Measurements from ENCODE around the gene RETN.

RETN gene

GRCh38 chr19:7685546-7686445 lies 16.9 kb downstream of the RETN start:
- no peak for DNase-seq

DNA sequence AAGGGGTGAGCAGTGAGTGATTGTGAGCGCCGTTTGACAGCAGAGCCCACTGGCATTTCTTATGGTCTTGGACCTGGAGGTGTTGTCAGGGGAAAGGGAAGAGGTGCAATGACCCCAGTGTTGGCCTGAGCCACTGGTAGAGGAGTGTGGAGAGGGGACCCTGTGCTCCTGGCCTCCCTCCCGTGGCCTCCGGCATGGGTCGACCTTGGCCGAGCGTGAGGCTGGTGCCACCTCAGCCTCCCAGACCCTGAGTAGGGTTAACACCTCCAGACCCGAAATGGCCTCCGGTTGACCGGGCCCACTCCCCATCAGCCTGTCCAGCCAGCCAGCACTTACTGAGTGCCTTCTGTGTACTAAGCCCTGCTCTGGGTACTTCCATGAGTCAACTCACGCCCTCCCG lies 18.3 kb downstream of the RETN start:
- DNase-seq = no peak

GRCh38 chr19:7689165-7689564 lies 20.3 kb downstream of the RETN start:
- no peak for DNase-seq

DNA sequence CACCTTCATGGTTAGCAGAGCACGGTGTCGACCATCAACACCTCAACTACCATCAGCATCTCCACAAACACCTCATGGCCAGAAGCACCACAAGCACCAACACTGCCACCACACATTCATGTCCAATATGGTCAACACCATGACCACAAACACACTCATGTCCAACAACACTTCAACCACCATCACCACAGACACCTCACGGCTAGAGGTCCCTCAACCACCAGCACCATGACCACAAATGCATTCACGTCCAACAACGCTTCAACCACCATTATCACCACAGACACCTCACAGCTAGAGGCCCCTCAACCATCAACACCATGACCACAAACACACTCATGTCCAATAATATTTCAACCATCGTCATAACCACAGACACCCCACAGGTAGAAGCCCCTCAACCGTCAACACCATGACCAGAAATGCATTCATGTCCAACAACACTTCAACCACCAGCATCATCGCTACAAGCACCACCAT lies 22.0 kb downstream of the RETN start:
- no peak for DNase-seq

DNA sequence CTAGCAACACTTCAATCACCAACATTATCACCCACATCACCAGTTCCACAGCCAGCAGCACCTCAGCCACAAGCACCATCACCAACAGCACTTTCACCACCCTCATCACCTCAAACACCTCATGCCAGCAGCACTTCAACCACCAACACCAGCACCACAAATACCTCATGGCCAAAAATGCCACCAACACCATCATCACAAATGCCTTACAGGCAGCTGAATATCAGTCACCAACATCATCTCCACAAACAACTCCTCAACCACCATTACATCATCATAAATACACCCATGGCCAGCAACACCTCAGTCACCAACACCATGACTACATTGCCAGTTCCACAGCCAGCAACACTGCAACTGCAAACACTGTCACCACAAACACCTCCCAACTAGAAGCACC lies 22.6 kb downstream of the RETN start:
- no peak for DNase-seq

- no peak for DNase-seq
Measured at GRCh38 chr19:7692417-7693088, 23.7 kb downstream of the RETN start.

DNA sequence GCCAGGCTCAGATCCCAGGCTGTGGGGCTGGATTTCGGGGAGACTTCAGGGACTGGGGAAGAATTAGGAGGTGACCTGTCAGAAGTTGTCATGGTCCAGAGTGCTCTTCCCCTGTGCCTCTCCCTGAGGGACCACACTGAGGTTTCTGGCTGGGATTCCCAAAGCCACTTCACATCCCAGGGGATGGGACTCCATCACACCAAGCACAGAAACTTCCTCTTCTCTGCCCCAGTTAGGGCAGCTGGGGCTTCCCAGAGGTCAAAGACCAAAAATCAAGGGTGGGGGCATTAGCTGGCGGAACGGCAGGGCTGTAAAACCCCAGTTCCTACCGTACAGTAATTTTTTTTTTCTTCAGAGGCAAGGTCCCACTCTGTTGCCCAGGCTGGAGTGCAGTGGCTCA lies 25.6 kb downstream of the RETN start:
- DNase-seq = no peak

- DNase-seq = no peak
Measured at GRCh38 chr19:7697721-7698287, 29.0 kb downstream of the RETN start.

DNA sequence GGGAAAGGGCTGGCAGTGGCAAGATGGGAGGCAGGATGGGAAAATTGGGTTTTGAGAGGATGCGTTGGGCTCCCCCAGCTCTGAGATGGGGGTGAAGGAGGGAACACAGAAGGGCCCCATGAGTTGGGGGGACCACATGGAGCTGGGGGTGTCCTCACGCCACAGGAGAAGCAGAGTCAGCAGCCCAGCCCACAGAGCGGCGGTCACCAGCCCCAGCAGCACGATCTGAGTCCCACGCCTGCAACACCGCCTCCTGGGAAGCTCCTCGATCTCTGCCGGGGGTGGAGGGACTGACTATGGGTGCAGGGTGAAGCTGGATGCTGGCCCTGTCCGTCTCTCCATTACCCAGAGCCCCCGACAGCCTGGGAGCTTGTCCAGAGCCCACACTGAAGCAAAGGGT lies 29.7 kb downstream of the RETN start:
- no peak for DNase-seq

GRCh38 chr19:7699003-7699402 lies 30.2 kb downstream of the RETN start:
- no peak for DNase-seq

- no peak for DNase-seq
Measured at GRCh38 chr19:7699417-7700401, 30.9 kb downstream of the RETN start.

DNA sequence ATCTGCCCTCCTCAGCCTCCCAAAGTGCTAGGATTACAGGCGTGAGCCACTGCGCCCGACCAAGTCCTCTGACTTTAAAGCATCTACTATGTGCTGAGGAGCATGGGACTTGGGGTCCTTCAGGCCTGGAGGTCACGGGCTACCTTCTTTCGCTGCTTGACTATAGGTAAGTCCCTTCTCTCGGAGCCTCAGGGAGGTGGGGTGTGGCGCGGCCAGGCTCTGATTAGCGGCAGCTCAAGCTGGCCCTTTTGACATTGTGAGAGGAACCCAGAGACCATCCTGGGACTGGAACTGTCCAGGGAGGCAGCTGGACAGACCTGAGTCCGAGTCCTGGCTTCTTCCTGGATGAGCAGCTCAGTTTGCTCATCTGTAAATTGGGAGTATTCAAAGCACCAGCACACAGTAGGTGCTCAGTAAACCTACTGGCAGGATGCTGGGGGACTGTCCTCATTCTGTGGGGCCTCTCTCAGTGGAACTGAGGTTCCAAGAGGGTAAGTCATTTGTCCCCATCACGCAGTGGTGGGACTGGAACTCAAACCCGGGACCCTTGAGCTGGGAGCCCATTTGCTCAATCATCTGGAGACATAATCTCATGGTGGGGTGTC lies 32.3 kb downstream of the RETN start:
- no peak for DNase-seq

GRCh38 chr19:7701654-7702457 lies 33.0 kb downstream of the RETN start, which contains the start of gene FCER2:
Gene FCER2 (minus strand): TSS chr19:7702131. CDS start chr19:7699760, 2,371 bp downstream.
- no peak for DNase-seq

- no peak for DNase-seq
Measured at GRCh38 chr19:7703332-7703731, 34.5 kb downstream of the RETN start.

- DNase-seq = no peak
Measured at GRCh38 chr19:7704280-7705060, 35.6 kb downstream of the RETN start.

- DNase-seq = no peak
Measured at GRCh38 chr19:7705387-7706187, 36.7 kb downstream of the RETN start.

- DNase-seq = no peak
Measured at GRCh38 chr19:7706188-7706954, 37.5 kb downstream of the RETN start.

DNA sequence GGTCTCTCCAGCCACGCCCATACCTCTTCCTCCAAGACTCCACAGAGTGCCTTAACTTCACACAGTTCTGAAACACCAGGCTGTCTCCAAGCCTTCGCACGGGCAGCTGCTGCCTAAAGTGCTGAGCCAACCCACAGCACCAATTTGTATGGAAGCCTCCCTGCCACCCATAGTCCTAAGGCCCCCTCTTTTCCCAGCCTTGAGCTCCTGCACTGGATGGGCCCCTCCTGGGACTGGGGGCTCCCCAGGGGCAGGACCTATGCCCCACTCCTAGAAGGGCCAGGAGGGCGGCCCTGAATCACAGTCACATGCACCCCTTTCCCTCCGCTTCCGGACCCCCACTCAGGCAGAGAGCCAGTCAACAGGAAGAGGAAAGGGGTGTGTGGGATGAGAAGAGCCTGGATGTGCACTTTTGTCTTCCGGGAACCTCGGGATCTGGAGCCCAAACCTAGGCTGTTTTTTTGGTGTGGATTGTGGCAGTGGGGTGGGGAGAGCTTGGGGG lies 38.2 kb downstream of the RETN start:
- no peak for DNase-seq

Data from NCI-H510A treated with DMSO at 0.1 percent for 48 hours (cell line).